Gastrocnemius medialis (tissue), 4 donors: ENCODE results near the gene ADGRG1. TPM values are rescaled to one million over a fixed set of nuclear protein-coding genes. Genes with fewer than 3 reads are reported as not detected.

ENCODE experiments used
- ATAC-seq, 2 donors: fragments of 150-250 bp; one replicate each; pipeline ENCODE4 v1.9.1; 2016
- DNase-seq, 2 donors: peaks; one replicate each; pipeline ENCODE4 v3.0.0-alpha.2; 2019
- H3K27ac ChIP-seq, 4 donors: fragments of 200-600 bp; sonication (generic); 1 replicate in 1 of 4; 2 replicates in 3 of 4; pipeline ENCODE4 v1.5.1; 2016 to 2018; ENCODE audit warnings: mild to moderate bottlenecking in 2 of 4, moderate library complexity in 1 of 4
- H3K27me3 ChIP-seq, 3 donors: fragments of 200-600 bp; sonication (generic) in 2 of 3; 1 replicate in 1 of 3; 2 replicates in 2 of 3; pipeline versions ENCODE4 v1.5.1 to v1.6.0; 2016 to 2019; ENCODE audit warnings: mild to moderate bottlenecking in 1 of 3, moderate library complexity in 1 of 3
- H3K36me3 ChIP-seq, 2 donors: fragments of 200-600 bp; sonication (generic) in 1 of 2; one replicate each; pipeline ENCODE4 v1.5.1; 2017 to 2018
- H3K4me1 ChIP-seq, 2 donors: fragments of 200-600 bp; sonication (generic) in 1 of 2; one replicate each; pipeline ENCODE4 v1.5.1; 2016 to 2017; ENCODE audit warnings: mild to moderate bottlenecking in 2 of 2
- H3K4me3 ChIP-seq, 4 donors: fragments of 200-600 bp; sonication (generic) in 3 of 4; 1 replicate in 1 of 4; 2 replicates in 3 of 4; pipeline ENCODE4 v1.5.1; 2016 to 2019; ENCODE audit warnings: mild to moderate bottlenecking in 2 of 4
- H3K9me3 ChIP-seq, 3 donors: fragments of 200-600 bp; sonication (generic) in 2 of 3; 1 replicate in 1 of 3; 2 replicates in 2 of 3; pipeline ENCODE4 v1.5.1; 2016 to 2019
- CTCF ChIP-seq, 5 experiments: fragments of 450-650 bp in 3 of 5; fragments of 200-600 bp in 2 of 5; sonication (generic) in 2 of 5; IDR thresholded peaks in 4 of 5; conservative IDR thresholded peaks in 1 of 5; 1 replicate in 4 of 5; 2 replicates in 1 of 5; pipeline ENCODE4 v1.5.1; 2016 to 2019; ENCODE audit warnings: antibody characterized with exemption in 5 of 5, mild to moderate bottlenecking in 3 of 5, moderate library complexity in 3 of 5
- POLR2A ChIP-seq, 2 donors: fragments of 450-650 bp; IDR thresholded peaks; one replicate each; pipeline ENCODE4 v1.6.1; 2017; ENCODE audit warnings: antibody characterized with exemption in 2 of 2, mild to moderate bottlenecking in 2 of 2, moderate library complexity in 2 of 2
- in situ Hi-C, 4 donors: fragments of 200-750 bp; cut with MboI; loops; one replicate each; pipeline versions ENCODE4 v1.15.0 to v1.8.0; 2017; ENCODE audit warnings: low sequenced_read_pairs in 4 of 4
- intact Hi-C: fragments of 100-400 bp; cut with DNase I; formaldehyde crosslinking; loops from one replicate; pipeline ENCODE4 v1.15.1; 2023; ENCODE audit warnings: low total_unique reads
- total RNA-seq, 4 donors: library from RNA; depleted of rRNA; stranded (reverse); fragments of >200 nt; gene quantifications; one replicate each; pipeline versions ENCODE4 v1.1.0 to v1.2.3, GENCODE V29; 2016

Gene ADGRG1
- total RNA-seq, 4 donors from 2014 or later, result 9.8 to 14.6 (median 13.3) TPM

GRCh38 chr16:57611181-57611580 is 17.2 kb upstream of the ADGRG1 start:
- no peak for TF ChIP-seq CTCF (IDR thresholded peaks at IDR 0.05 in 4 of 5, conservative IDR thresholded peaks at IDR 0.05 in 1 of 5)
- TF ChIP-seq POLR2A (IDR thresholded peaks at IDR 0.05), result no peak
- in situ Hi-C loops (no loop called here), intact Hi-C loops (no loop called here)
- no peak for DNase-seq
- no peaks in the 10 kb centered on the region for H3K9me3 ChIP-seq
- no peaks in the 10 kb centered on the region for H3K27me3 ChIP-seq
- H3K4me3 ChIP-seq, result no peak overlapping the region
- H3K36me3 ChIP-seq, result no peaks in the 10 kb centered on the region
- ATAC-seq, result no peak
- peaks cover 0 to 5% of the 10 kb centered on the region in 2 donors for H3K4me1 ChIP-seq
- no peak overlapping the region for H3K27ac ChIP-seq

- no peaks in the 10 kb centered on the region for H3K36me3 ChIP-seq
- DNase-seq, result no peak
- H3K4me1 ChIP-seq, result peaks cover 0 to 5% of the 10 kb centered on the region in 2 donors
- H3K27me3 ChIP-seq, result no peaks in the 10 kb centered on the region
- no peak overlapping the region for H3K4me3 ChIP-seq
- no peak overlapping the region for H3K27ac ChIP-seq
- in situ Hi-C loops, result no loop called here
- ATAC-seq, result no peak
- TF ChIP-seq CTCF (IDR thresholded peaks at IDR 0.05 in 4 of 5, conservative IDR thresholded peaks at IDR 0.05 in 1 of 5) (no peak), POLR2A (IDR thresholded peaks at IDR 0.05) (no peak)
- intact Hi-C loops, result no loop called here
- no peaks in the 10 kb centered on the region for H3K9me3 ChIP-seq
Observed at GRCh38 chr16:57611706-57612105, 16.7 kb upstream of the ADGRG1 start.

- no peaks in the 10 kb centered on the region for H3K36me3 ChIP-seq
- no peaks in the 10 kb centered on the region for H3K27me3 ChIP-seq
- no peak for ATAC-seq
- TF ChIP-seq POLR2A (IDR thresholded peaks at IDR 0.05), result no peak
- H3K9me3 ChIP-seq, result no peaks in the 10 kb centered on the region
- H3K27ac ChIP-seq, result no peak overlapping the region
- H3K4me3 ChIP-seq, result no peak overlapping the region
- H3K4me1 ChIP-seq, result peaks cover 0 to 5% of the 10 kb centered on the region in 2 donors
- DNase-seq, result no peak
- intact Hi-C loops, result no loop called here
- in situ Hi-C loops, result no loop called here
Observed at GRCh38 chr16:57612494-57612893, 15.9 kb upstream of the ADGRG1 start.

GRCh38 chr16:57613514-57613913 is 14.9 kb upstream of the ADGRG1 start:
- Histone ChIP-seq H3K27ac (no peak overlapping the region), H3K4me1 (peaks cover 0 to 5% of the 10 kb centered on the region in 2 donors), H3K36me3 (no peaks in the 10 kb centered on the region), H3K27me3 (no peaks in the 10 kb centered on the region), H3K4me3 (no peak overlapping the region), H3K9me3 (no peaks in the 10 kb centered on the region)
- TF ChIP-seq CTCF (IDR thresholded peaks at IDR 0.05 in 4 of 5, conservative IDR thresholded peaks at IDR 0.05 in 1 of 5) (no peak), POLR2A (IDR thresholded peaks at IDR 0.05) (no peak)
- intact Hi-C loops (no loop called here), in situ Hi-C loops (no loop called here)
- no peak for ATAC-seq
- no peak for DNase-seq

- no peak overlapping the region for H3K4me3 ChIP-seq
- intact Hi-C loops, result no loop called here
- H3K4me1 ChIP-seq, result peaks cover 0 to under 1% of the 10 kb centered on the region in 2 donors
- H3K27ac ChIP-seq, result no peak overlapping the region
- no peak for DNase-seq
- no peaks in the 10 kb centered on the region for H3K27me3 ChIP-seq
- in situ Hi-C loops, result no loop called here
- no peak for TF ChIP-seq POLR2A (IDR thresholded peaks at IDR 0.05)
- TF ChIP-seq CTCF (IDR thresholded peaks at IDR 0.05 in 4 of 5, conservative IDR thresholded peaks at IDR 0.05 in 1 of 5), result no peak
- ATAC-seq, result no peak
- H3K9me3 ChIP-seq, result no peaks in the 10 kb centered on the region
- no peaks in the 10 kb centered on the region for H3K36me3 ChIP-seq
Observed at GRCh38 chr16:57614536-57614935, 13.9 kb upstream of the ADGRG1 start.
